CD14-positive monocyte (primary cell): ENCODE measurements around the gene PCID2. TPM values are rescaled to one million over a fixed set of nuclear protein-coding genes. Genes with fewer than 3 reads are reported as not detected.
A peak's percentile ranks its signal among the peaks of the same experiment; 100 is the strongest.

Experiments
- DNase-seq, 3 donors: peaks; one replicate each; pipeline ENCODE4 v3.0.0-alpha.2; 2011 to 2022
- H2AFZ ChIP-seq: 2 replicates; pipeline ENCODE4 v1.6.0; 2012; ENCODE audit warnings: mild to moderate bottlenecking, low read depth, low read length, inconsistent platforms; ENCODE audit not compliant: insufficient read depth, poor library complexity, severe bottlenecking
- H3K27ac ChIP-seq, 2 donors: 1 replicate in 1 of 2; 2 replicates in 1 of 2; pipeline ENCODE4 v1.5.1; 2012 to 2013; ENCODE audit warnings: low read length in 2 of 2, control low read depth in 1 of 2, inconsistent platforms in 1 of 2, low read depth in 1 of 2, mild to moderate bottlenecking in 1 of 2
- H3K27me3 ChIP-seq, 2 donors: one replicate each; pipeline versions ENCODE4 v1.6.0 to v1.6.1; 2011 to 2013; ENCODE audit warnings: low read length in 2 of 2; ENCODE audit not compliant: control insufficient read depth in 2 of 2, insufficient read depth in 2 of 2
- H3K36me3 ChIP-seq, 2 donors: replicated peaks in 1 of 2; 1 replicate in 1 of 2; 2 replicates in 1 of 2; pipeline versions ENCODE4 v1.5.1 to v1.6.1; 2012 to 2013; ENCODE audit warnings: low read length in 2 of 2, control low read depth in 1 of 2, inconsistent platforms in 1 of 2, mild to moderate bottlenecking in 1 of 2; ENCODE audit not compliant: insufficient read depth in 2 of 2, control insufficient read depth in 1 of 2
- H3K4me1 ChIP-seq, 2 donors: 1 replicate in 1 of 2; 2 replicates in 1 of 2; pipeline versions ENCODE4 v1.5.1 to v1.6.1; 2012 to 2013; ENCODE audit warnings: low read length in 2 of 2, control low read depth in 1 of 2, inconsistent platforms in 1 of 2, mild to moderate bottlenecking in 1 of 2, moderate library complexity in 1 of 2; ENCODE audit not compliant: insufficient read depth in 2 of 2, control insufficient read depth in 1 of 2
- H3K4me2 ChIP-seq: replicated peaks from 2 replicates; pipeline ENCODE3; 2012; ENCODE audit warnings: low read length, moderate library complexity, mild to moderate bottlenecking; ENCODE audit not compliant: poor library complexity, severe bottlenecking; ENCODE audit errors: extremely low read depth
- H3K4me3 ChIP-seq, 3 experiments: fragments of 200-600 bp in 1 of 3; sonication (generic) in 1 of 3; replicated peaks in 1 of 3; 1 replicate in 2 of 3; 2 replicates in 1 of 3; pipeline ENCODE4 v1.5.1; 2011 to 2013; ENCODE audit warnings: low read length in 3 of 3, mild to moderate bottlenecking in 3 of 3, control low read depth in 2 of 3, low read depth in 2 of 3, inconsistent platforms in 1 of 3, moderate library complexity in 1 of 3
- H3K79me2 ChIP-seq: 2 replicates; pipeline ENCODE4 v1.6.0; 2012; ENCODE audit warnings: mild to moderate bottlenecking, control low read depth, inconsistent platforms, low read length, moderate library complexity; ENCODE audit not compliant: insufficient read depth
- H3K9ac ChIP-seq: 2 replicates; pipeline ENCODE4 v1.6.0; 2017; ENCODE audit warnings: low read length, mild to moderate bottlenecking; ENCODE audit not compliant: insufficient read depth, poor library complexity, severe bottlenecking
- H3K9me3 ChIP-seq, 2 donors: replicated peaks in 1 of 2; 1 replicate in 1 of 2; 2 replicates in 1 of 2; pipeline versions ENCODE4 v1.5.1 to v1.6.1; 2012 to 2013; ENCODE audit warnings: low read length in 2 of 2, control low read depth in 1 of 2; ENCODE audit not compliant: control insufficient read depth in 1 of 2, insufficient read depth in 1 of 2
- H4K20me1 ChIP-seq: 2 replicates; pipeline ENCODE4 v1.6.0; 2012; ENCODE audit warnings: mild to moderate bottlenecking, low read length, control low read depth, moderate library complexity; ENCODE audit not compliant: insufficient read depth
- H3K27ac Mint-ChIP-seq, 7 donors: one replicate each; pipeline ENCODE4 v1.8.0; 2020; ENCODE audit warnings: mild to moderate bottlenecking in 7 of 7, mixed read lengths in 7 of 7, moderate library complexity in 6 of 7, inconsistent platforms in 2 of 7
- H3K27me3 Mint-ChIP-seq, 3 donors: one replicate each; pipeline ENCODE4 v1.8.0; 2021 to 2022; ENCODE audit warnings: low read depth in 3 of 3, mild to moderate bottlenecking in 3 of 3, mixed read lengths in 3 of 3, moderate library complexity in 3 of 3, inconsistent platforms in 1 of 3
- H3K36me3 Mint-ChIP-seq, 2 donors: one replicate each; pipeline ENCODE4 v1.8.0; 2020; ENCODE audit warnings: mixed read lengths in 2 of 2, inconsistent platforms in 1 of 2, mild to moderate bottlenecking in 1 of 2
- H3K4me1 Mint-ChIP-seq: one replicate; pipeline ENCODE4 v1.8.0; 2020; ENCODE audit warnings: mild to moderate bottlenecking, mixed read lengths
- H3K4me3 Mint-ChIP-seq, 2 donors: one replicate each; pipeline ENCODE4 v1.8.0; 2020; ENCODE audit warnings: mild to moderate bottlenecking in 2 of 2, mixed read lengths in 2 of 2, moderate library complexity in 1 of 2
- H3K9me3 Mint-ChIP-seq, 7 donors: one replicate each; pipeline ENCODE4 v1.8.0; 2020 to 2022; ENCODE audit warnings: mixed read lengths in 7 of 7, mild to moderate bottlenecking in 6 of 7, moderate library complexity in 6 of 7, inconsistent platforms in 2 of 7
- WGBS: methylation state at CpG from one replicate; pipeline ENCODE4 v1.1.5; 2013; ENCODE audit warnings: missing lambda C conversion rate; ENCODE audit not compliant: insufficient coverage; 5-methylcytosine and 5-hydroxymethylcytosine counted together
- intact Hi-C, 2 donors: fragments of 100-400 bp; cut with micrococcal nuclease; formaldehyde crosslinking; loops; one replicate each; pipeline versions ENCODE4 v1.15.0 to v1.15.1; 2023
- polyA plus RNA-seq, 3 donors: library from polyadenylated mRNA; depleted of rRNA in 1 of 3; unstranded in 2 of 3; stranded (reverse) in 1 of 3; fragments of 300-500 nt in 2 of 3; fragments of >200 nt in 1 of 3; fragmentation: Illumina TruSeq in 2 of 3; gene quantifications; 1 replicate in 2 of 3; 2 replicates in 1 of 3; pipeline ENCODE4 v1.2.3, GENCODE V29; 2012 to 2021
- TF ChIP-seq, protein P1 (sequence below): fragments of 200-600 bp; IDR thresholded peaks from one replicate; pipeline ENCODE4 v1.8.0; 2022; ENCODE audit warnings: antibody characterized with exemption, mild to moderate bottlenecking

PCID2 gene
- polyA plus RNA-seq, 3 donors: 31.5 to 39.8 (median 34.2) TPM

DNA sequence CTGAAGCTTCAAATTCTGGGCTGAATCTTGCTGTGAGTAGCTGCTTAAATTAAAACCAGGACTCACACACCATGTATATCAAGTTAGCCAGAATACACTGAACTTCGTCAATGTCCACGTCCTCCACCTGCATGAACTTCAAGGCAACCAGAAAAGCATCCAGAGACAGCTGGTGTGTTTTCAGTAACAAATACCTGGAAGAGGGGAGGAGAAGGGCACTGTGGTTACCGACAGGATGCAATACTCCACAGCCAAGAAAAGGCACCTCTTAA is 29.6 kb downstream of the PCID2 start:
- intact Hi-C loops: no loop called here
- no peak overlapping the region for H3K27ac Mint-ChIP-seq
- Histone ChIP-seq H3K79me2 (no peaks in the 10 kb centered on the region), H4K20me1 (no peaks in the 10 kb centered on the region), H3K9ac (no peak overlapping the region), H3K4me2 (no peak overlapping the region), H3K36me3 (peaks cover 47 to 71% of the 10 kb centered on the region in 2 donors), H3K4me1 (peaks cover 11 to 19% of the 10 kb centered on the region in 2 donors), H3K4me3 (no peak overlapping the region), H3K9me3 (peaks cover 0 to 10% of the 10 kb centered on the region in 2 donors), H2AFZ (no peak overlapping the region), H3K27me3 (no peaks in the 10 kb centered on the region), H3K27ac (no peak overlapping the region)
- peaks cover 0 to 8% (median 2%) of the 10 kb centered on the region in 3 donors for H3K27me3 Mint-ChIP-seq
- TF ChIP-seq, protein P1, sequence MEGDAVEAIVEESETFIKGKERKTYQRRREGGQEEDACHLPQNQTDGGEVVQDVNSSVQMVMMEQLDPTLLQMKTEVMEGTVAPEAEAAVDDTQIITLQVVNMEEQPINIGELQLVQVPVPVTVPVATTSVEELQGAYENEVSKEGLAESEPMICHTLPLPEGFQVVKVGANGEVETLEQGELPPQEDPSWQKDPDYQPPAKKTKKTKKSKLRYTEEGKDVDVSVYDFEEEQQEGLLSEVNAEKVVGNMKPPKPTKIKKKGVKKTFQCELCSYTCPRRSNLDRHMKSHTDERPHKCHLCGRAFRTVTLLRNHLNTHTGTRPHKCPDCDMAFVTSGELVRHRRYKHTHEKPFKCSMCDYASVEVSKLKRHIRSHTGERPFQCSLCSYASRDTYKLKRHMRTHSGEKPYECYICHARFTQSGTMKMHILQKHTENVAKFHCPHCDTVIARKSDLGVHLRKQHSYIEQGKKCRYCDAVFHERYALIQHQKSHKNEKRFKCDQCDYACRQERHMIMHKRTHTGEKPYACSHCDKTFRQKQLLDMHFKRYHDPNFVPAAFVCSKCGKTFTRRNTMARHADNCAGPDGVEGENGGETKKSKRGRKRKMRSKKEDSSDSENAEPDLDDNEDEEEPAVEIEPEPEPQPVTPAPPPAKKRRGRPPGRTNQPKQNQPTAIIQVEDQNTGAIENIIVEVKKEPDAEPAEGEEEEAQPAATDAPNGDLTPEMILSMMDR: no peak
- peaks cover 66 to 78% of the 10 kb centered on the region in 2 donors for H3K36me3 Mint-ChIP-seq
- H3K4me3 Mint-ChIP-seq: no peak overlapping the region
- H3K9me3 Mint-ChIP-seq: peaks cover 4 to 11% (median 8%) of the 10 kb centered on the region in 7 donors
- DNase-seq: no peak
- peaks cover 15% of the 10 kb centered on the region for H3K4me1 Mint-ChIP-seq
- no CpG with 5 or more reads among the region's 3 CpGs for WGBS

DNA sequence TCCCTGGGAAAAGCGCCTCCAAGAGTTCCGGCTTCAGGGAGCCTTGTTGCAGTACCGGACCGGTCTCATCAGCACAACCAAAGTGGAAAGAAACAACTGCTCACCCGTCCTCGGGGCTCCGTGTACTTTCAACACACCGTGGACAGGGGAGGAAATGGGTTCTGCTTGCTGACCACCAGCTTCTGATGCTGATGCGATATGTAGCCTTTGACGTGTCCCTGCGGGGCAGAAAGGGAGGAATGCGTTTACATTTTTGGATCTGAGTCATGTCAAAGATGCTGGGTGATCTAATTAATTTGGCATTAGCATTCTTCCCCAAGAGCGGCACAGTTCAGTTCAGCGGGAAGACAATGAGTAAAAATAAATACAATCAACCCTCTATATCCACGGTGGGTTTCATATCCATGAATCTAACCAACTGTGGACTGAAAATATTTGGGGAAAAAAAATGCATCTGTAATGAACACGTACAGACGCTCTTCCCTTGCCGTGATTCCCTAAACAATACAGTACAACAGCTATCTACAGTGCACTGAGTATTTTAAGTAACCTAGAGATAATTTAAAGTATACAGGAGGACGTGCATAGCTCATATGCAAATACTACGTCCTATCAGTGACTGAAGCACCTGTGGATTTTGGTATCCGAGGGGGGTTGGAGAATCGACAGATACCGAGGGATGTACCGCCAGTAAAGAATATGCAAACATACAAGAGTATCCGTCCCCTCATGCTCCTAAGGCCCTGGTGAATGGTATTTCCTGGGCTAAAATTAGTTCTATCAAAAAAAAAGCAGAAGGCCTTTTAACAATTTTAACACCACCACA is 30.2 kb downstream of the PCID2 start:
- TF ChIP-seq, protein P1: no peak
- Histone ChIP-seq H3K9ac (no peak overlapping the region), H3K27me3 (no peaks in the 10 kb centered on the region), H3K4me1 (peaks cover 11 to 19% of the 10 kb centered on the region in 2 donors), H3K27ac (no peak overlapping the region), H2AFZ (no peak overlapping the region), H3K36me3 (peaks cover 42 to 66% of the 10 kb centered on the region in 2 donors), H3K79me2 (no peaks in the 10 kb centered on the region), H3K4me3 (no peak overlapping the region), H4K20me1 (no peaks in the 10 kb centered on the region), H3K4me2 (no peak overlapping the region), H3K9me3 (peaks cover 0 to 10% of the 10 kb centered on the region in 2 donors)
- Mint-ChIP-seq H3K36me3 (peaks cover 60 to 72% of the 10 kb centered on the region in 2 donors), H3K4me1 (peaks cover 15% of the 10 kb centered on the region), H3K9me3 (peaks cover 4 to 11% (median 8%) of the 10 kb centered on the region in 7 donors), H3K4me3 (no peak overlapping the region), H3K27ac (peak overlapping the region in 4 of 7 donors; percentile 14 to 41 (median 21)), H3K27me3 (peaks cover 0 to 8% (median 2%) of the 10 kb centered on the region in 3 donors)
- DNase-seq: no peak
- intact Hi-C loops: no loop called here
- 94% methylated on average over 6 of the region's 25 CpGs for WGBS
